HG03342 (cell line): ENCODE data around the gene PLCD4.

Experiments used
- ATAC-seq: cut with Tn5 transposase; IDR thresholded peaks from one replicate; pipeline ENCODE4 v1.9.1; 2021; ENCODE audit warnings: mild to moderate bottlenecking, moderate library complexity; ENCODE audit not compliant: unreplicated experiment

Gene PLCD4

GRCh38 chr2:218607436-218608115 lies at the start of gene PLCD4:
Gene PLCD4, plus strand, starts transcription at chr2:218607899. Its CDS starts 7,841 bp downstream, at chr2:218615740.
- ATAC-seq: no peak

- no peak for ATAC-seq
These were observed 49.8 kb upstream of the PLCD4 start for GRCh38 chr2:218557941-218558340.

DNA sequence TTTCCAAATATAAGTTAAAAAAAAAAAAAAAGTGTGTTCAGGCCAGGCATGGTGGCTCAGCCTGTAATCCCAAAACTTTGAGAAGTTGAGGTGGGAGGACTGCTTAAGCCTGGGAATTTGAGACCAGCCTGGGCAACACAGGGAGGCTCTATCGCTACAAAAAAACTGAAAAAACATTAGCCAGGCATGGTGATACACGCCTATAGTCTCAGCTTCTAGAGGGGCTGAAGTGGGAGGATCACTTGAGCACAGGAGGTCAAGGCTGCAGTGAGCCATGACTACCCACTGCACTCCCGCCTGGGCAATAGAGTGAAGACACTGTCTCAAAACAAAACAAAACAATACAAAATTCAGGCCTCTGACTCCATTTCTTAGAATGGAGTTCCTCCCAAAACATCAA lies 48.7 kb upstream of the PLCD4 start:
- ATAC-seq: no peak

DNA sequence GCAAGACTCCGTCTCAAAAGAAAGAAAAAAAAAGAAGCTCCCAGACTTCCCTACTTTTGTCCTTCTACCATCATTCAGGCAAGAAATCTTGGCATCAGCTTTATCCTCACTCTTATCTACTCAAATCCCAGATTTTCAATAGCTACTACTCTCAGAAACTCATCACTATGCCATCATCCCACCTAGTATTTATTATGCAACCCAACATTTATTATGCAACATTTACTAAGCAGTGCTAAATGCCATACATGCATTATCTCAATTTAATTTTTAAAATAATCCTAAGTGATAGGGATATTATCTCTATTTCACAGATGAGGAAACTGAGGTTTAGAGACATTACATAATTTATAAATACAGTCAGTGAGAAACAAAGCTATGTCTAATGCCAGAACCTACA lies 43.6 kb upstream of the PLCD4 start:
- ATAC-seq: no peak

- no peak for ATAC-seq
These were observed 41.4 kb upstream of the PLCD4 start for GRCh38 chr2:218566296-218566695.

- peak; percentile 34 for ATAC-seq
These were observed 39.9 kb upstream of the PLCD4 start for GRCh38 chr2:218567797-218568189.

DNA sequence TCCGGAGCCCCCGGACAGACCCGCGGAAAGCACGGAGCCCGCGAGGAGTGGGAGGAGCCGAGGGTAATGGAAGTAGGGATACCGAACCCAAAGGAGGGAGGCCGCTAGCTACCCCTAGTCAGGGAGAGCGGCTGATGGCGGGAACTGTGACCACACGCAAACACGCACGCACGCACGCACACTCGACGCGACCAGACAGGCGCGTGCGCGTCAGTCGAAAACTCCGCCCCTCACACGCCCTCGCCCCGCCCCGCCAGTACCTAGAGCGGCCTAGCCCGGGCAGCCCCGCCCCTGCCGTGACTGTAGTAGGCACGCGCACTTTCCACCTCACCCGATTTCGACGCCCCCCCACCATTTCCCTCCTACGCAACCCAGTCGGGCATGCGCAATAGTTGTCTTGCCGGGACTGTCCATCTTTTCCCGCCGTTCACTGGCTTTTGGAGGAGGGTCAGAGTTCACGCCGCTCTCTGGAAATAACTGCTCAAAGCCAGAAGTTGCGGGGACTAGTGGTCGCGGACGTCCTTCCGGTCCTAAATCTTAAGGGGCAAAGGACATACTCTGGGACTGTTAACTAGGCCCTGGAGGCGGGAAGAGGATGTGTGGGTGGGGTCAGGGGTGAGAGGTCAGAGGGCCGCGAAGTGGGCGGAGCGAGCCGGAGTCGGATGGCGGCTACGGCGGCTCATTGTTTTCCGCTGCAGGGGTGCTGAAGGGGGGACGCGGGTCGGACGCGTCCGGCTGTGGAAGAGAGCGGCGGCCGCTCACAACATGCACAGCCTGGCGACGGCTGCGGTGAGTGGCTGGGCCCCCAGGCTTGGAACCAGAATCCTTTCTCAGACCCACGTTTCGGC lies 39.3 kb upstream of the PLCD4 start, which contains the start of the genes CNOT9 and USP37:
TSS of gene CNOT9 (plus strand) at position 650 of the 848 bp plus-strand sequence. CDS start at position 766, 116 bp downstream.
TSS of gene USP37 (minus strand) at position 162 of the 848 bp plus-strand sequence. CDS start 9,698 bp downstream, outside the sequence.
- peak; percentile 80 for ATAC-seq

GRCh38 chr2:218569038-218569431 lies 38.7 kb upstream of the PLCD4 start:
- peak; percentile 28 for ATAC-seq

DNA sequence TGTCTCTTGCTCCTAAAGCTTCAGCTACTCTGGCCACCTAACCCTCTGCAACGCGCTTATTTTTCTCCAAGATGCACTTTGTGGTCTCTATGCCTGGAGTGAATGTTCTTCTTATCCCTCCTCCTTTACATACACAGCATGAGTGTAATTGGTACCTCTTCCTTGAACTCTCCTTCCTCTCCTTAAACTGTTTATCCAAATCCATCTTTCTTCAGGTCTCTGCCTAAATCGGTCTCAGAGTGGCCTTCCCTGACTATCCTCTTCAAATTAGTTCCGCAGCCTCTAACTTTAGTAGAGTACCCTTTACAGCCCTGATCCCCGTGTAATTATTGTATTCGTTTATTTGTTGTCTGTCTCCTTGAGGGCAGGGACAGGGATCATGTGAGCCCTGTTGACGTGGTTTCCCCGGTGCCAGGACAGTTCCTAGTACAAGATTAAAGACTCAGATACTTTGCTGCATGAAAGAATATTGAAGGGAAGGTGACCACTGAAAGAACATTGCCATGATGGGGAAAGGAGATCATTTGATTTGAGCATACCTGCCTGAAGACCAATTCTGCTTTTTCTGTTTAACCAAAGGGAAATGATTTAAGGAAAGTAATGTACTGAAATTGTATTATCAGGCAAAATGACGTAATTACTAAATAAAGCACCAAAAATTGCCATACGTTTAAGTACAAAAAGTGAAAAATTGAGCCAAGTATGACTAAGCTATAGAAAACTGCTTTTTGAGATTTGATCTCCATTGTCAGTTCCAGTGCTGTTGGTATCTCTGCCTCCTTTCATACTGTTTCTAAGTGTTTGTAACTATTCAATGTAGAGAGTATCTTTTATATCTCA lies 37.8 kb upstream of the PLCD4 start:
- ATAC-seq: no peak

DNA sequence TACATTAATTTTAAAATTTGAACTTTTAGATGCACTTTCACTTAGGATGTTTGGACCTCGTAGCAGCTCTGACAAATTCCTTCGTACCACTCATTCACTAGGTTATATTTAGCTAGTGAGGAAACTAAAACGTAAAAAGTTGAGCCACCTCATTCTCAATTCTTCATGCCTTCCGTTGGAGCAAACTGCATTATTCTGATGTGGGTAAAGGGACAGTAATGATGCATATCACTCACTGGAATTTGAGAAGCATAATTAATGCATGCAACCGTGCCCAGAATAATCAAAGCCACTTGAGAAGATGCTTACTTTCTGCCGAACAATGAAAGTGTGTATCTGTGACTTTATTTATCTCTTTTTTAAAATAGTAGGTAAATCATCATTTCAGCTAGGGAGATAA lies 36.8 kb upstream of the PLCD4 start:
- no peak for ATAC-seq

- no peak for ATAC-seq
These were observed 30.8 kb upstream of the PLCD4 start for GRCh38 chr2:218576854-218577253.

DNA sequence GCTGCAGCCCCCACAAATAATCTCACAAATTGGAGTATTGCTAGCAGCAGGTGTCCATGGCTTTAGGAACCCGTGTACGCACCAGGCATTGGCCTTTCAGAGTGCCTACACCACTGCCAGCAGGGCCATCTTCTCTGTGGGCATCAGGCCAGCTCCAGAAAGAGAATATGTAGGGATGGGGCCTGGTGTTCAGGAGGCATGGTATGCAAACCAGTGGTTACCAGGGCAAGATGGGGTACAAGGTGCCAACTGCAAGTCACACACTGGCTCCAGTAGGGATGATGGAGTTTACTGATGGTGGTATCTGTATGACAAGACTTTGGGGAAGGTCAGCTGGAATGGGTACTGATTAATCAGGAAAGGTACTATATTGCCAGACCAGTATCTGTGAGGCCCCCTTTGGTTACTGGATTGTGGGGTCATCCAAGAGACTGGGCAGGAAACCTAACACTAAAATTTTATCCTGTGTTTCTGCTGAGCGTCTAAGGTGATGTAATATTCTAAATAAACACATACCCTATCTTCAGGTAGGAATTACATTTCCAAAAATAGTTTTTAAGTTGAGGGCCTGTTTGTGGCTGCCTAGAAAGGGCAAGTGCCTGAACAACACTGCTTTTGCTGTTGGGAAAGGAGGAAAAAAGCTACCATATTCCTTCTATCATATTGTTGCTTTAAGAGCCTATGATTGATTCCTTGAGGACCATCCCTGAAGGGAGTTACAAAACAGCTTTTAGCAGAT lies 30.0 kb upstream of the PLCD4 start:
- no peak for ATAC-seq

- no peak for ATAC-seq
These were observed 29.3 kb upstream of the PLCD4 start for GRCh38 chr2:218578272-218578877.

DNA sequence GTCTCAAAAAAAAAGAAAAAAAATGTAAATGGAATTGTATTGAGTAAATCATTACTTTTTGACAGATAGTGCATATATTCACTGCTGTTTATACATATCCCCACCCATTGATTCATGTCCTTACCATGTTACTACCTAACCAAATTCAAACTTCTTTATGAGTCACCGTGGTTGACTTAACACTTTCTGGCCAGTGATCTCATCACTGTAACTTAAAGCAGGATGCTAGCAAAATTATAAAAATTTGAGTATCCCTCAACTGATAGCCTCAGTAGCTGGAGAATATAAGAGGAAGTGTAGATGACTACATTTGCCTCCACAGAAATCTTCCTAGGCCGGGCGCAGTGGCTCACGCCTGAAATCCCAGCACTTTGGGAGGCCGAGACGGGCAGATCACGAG lies 25.6 kb upstream of the PLCD4 start:
- peak; percentile 81 for ATAC-seq

DNA sequence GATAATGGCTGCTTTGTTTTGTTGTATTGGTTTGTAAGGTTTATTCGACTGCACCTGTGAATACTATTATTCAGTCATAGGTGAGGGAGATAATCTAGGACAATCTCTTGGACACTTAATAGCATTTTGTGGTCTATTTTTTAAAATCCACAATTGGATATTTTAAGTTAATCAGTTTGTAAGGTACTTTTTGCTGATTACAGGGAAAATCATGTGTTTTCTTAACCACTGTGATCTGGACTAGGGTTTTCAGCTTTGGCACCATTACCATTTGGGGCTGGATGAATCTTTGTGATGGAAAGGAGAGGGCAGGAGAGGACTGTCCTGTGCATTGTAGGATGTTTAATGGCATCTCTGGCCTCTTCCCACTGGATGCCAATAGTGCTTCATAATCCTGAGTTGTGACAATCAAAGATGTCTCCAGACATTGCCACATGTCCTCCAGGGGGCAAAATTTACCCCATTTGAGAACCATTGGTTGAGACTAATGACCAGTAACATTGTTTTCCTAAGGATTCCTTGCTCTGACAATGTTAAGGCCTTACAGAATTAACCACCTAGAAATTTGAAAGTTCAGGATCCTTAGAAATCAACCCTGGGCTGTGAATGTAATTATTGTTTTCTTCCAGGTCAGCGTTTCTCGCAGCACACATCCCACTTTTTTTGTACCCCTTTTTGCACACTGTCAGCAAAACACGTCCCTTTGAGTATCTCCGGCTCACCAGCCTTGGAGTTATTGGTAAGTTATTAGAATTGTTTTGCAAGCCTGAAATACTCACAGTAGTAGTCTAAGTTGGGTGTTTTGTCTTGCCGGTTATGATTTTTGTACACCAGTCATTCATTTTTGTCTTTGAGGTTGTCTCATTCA lies 23.5 kb upstream of the PLCD4 start:
- ATAC-seq: no peak

DNA sequence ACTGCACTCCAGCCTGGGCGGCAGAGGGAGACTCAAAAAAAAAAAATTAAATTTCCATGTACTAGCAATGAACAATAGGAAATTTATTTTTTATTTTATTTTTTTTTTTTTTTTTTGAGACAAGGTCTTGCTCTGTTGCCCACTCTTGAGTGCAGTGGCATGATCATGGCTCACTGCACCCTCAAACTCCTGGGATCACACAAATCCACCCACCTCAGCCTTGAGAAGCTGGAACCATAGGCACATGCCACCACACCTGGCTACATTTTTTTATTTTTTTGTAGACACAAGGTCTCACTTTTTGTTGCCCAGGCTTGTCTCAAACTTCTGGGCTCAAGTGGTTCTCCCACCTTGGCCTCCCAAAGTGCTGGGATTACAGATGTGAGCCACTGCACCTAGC lies 22.2 kb upstream of the PLCD4 start:
- no peak for ATAC-seq

DNA sequence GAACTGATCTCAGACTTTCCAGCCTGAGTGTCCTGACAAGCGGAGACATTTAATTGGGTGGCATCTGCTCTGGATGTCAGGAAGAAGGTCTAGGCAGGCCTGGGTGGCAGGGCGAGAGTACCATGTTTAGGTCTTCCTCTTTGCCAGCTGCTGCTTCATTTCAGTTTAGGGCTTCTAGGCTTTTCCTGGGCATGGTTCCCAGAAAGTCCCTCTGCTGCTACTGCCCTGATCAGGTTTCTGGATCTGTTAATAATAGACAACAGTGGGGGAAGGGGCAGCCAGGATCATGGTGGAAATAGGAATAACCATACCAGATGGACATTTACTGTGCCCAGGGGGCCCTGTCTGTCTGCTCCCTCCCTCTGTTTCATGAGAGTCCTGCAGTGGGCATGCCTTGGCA lies 2.3 kb upstream of the PLCD4 start:
- ATAC-seq: no peak

- ATAC-seq: no peak
These were observed 8.2 kb downstream of the PLCD4 start for GRCh38 chr2:218615868-218616315.
